LoVo (cell line): ENCODE results near the gene MRPL28.
"Not testable (repeated sequence)": the region's sequence is repeated elsewhere in the genome, so short reads cannot be mapped to it uniquely, and the experiment has no call there.

Source experiments
- DNase-seq: peaks from one replicate; pipeline ENCODE4 v3.0.0-alpha.2; 2016; ENCODE audit warnings: low spot score

MRPL28 gene

GRCh38 chr16:370443-370842 lies at the start of gene MRPL28:
Gene MRPL28 (minus strand): TSS chr16:370538. CDS start chr16:370218, 320 bp downstream.
- peak; percentile 92 for DNase-seq

GRCh38 chr16:415170-415498 lies 44.8 kb upstream of the MRPL28 start:
- not testable (repeated sequence) for DNase-seq

GRCh38 chr16:414395-415169 lies 44.2 kb upstream of the MRPL28 start:
- no peak for DNase-seq

GRCh38 chr16:411576-412265 lies 41.4 kb upstream of the MRPL28 start:
- DNase-seq, result no peak

GRCh38 chr16:410516-411178 lies 40.3 kb upstream of the MRPL28 start:
- no peak for DNase-seq

GRCh38 chr16:407253-407652 lies 36.9 kb upstream of the MRPL28 start:
- DNase-seq, result no peak

- no peak for DNase-seq
Measured at GRCh38 chr16:405548-406506, 35.5 kb upstream of the MRPL28 start.

- DNase-seq, result no peak
Measured at GRCh38 chr16:404971-405486, 34.7 kb upstream of the MRPL28 start.

- peak; percentile 93 for DNase-seq
Measured at GRCh38 chr16:401468-402348, 31.4 kb upstream of the MRPL28 start, which contains the start of gene DECR2. Gene DECR2 (plus strand): TSS chr16:401885. CDS start chr16:401964, 79 bp downstream.

- DNase-seq, result no peak
Measured at GRCh38 chr16:400061-400591, 29.8 kb upstream of the MRPL28 start.

GRCh38 chr16:399340-400019 lies 29.1 kb upstream of the MRPL28 start:
- DNase-seq, result no peak

- DNase-seq, result no peak
Measured at GRCh38 chr16:398561-399339, 28.4 kb upstream of the MRPL28 start.

GRCh38 chr16:397736-398332 lies 27.5 kb upstream of the MRPL28 start:
- no peak for DNase-seq

GRCh38 chr16:397135-397661 lies 26.9 kb upstream of the MRPL28 start, which contains the start of gene NME4:
Gene NME4 (plus strand): TSS chr16:397199. CDS start chr16:397223, 24 bp downstream.
- DNase-seq, result no peak

- DNase-seq, result no peak
Measured at GRCh38 chr16:396605-397004, 26.3 kb upstream of the MRPL28 start.

GRCh38 chr16:396199-396598 lies 25.9 kb upstream of the MRPL28 start:
- DNase-seq, result no peak

GRCh38 chr16:392450-393030 lies 22.2 kb upstream of the MRPL28 start:
- DNase-seq, result no peak

GRCh38 chr16:391885-392335 lies 21.6 kb upstream of the MRPL28 start:
- no peak for DNase-seq
